ENCODE results near the gene LELP1. TPM values are rescaled to one million over a fixed set of nuclear protein-coding genes. Genes with fewer than 3 reads are reported as not detected.

LELP1 gene
- total RNA-seq, 1 donor from 2014 or later = not detected

GRCh38 chr1:153192697-153193096 lies 10.5 kb upstream of the LELP1 start:
- no peak overlapping the region for H3K4me3 ChIP-seq (ENCODE audit: low read depth, low read length)
- DNase-seq (ENCODE audit: low read depth) = no peak
- peak; percentile 51 for TF ChIP-seq CTCF (conservative IDR thresholded peaks at IDR 0.05; ENCODE audit: low read depth, low read length)

- H3K4me3 ChIP-seq (ENCODE audit: low read depth, low read length) = no peak overlapping the region
- no peak for TF ChIP-seq CTCF (conservative IDR thresholded peaks at IDR 0.05; ENCODE audit: low read depth, low read length)
- DNase-seq (ENCODE audit: low read depth) = no peak
Measured at GRCh38 chr1:153194331-153195050, 8.7 kb upstream of the LELP1 start.

- no peak overlapping the region for H3K4me3 ChIP-seq (ENCODE audit: low read depth, low read length)
- DNase-seq (ENCODE audit: low read depth) = no peak
- no peak for TF ChIP-seq CTCF (conservative IDR thresholded peaks at IDR 0.05; ENCODE audit: low read depth, low read length)
Measured at GRCh38 chr1:153195216-153195615, 8.0 kb upstream of the LELP1 start.

GRCh38 chr1:153202006-153202405 lies 1.2 kb upstream of the LELP1 start:
- no peak for TF ChIP-seq CTCF (conservative IDR thresholded peaks at IDR 0.05; ENCODE audit: low read depth, low read length)
- no peak for DNase-seq (ENCODE audit: low read depth)
- H3K4me3 ChIP-seq (ENCODE audit: low read depth, low read length) = no peak overlapping the region

GRCh38 chr1:153206631-153207030 lies 3.4 kb downstream of the LELP1 start:
- no peak overlapping the region for H3K4me3 ChIP-seq (ENCODE audit: low read depth, low read length)
- TF ChIP-seq CTCF (conservative IDR thresholded peaks at IDR 0.05; ENCODE audit: low read depth, low read length) = no peak
- no peak for DNase-seq (ENCODE audit: low read depth)

GRCh38 chr1:153210206-153210605 lies 7.0 kb downstream of the LELP1 start:
- DNase-seq (ENCODE audit: low read depth) = no peak
- H3K4me3 ChIP-seq (ENCODE audit: low read depth, low read length) = no peak overlapping the region
- TF ChIP-seq CTCF (conservative IDR thresholded peaks at IDR 0.05; ENCODE audit: low read depth, low read length) = no peak

- TF ChIP-seq CTCF (conservative IDR thresholded peaks at IDR 0.05; ENCODE audit: low read depth, low read length) = no peak
- no peak for DNase-seq (ENCODE audit: low read depth)
- H3K4me3 ChIP-seq (ENCODE audit: low read depth, low read length) = no peak overlapping the region
Measured at GRCh38 chr1:153212201-153212600, 9.0 kb downstream of the LELP1 start.

All from epithelial cell of proximal tubule (primary cell).